Bone marrow (tissue), 2 donors: Measurements from ENCODE around the gene VPS37C.
"Not testable (repeated sequence)": the region's sequence is repeated elsewhere in the genome, so short reads cannot be mapped to it uniquely, and the experiment has no call there.

ENCODE experiments used
- DNase-seq, 2 donors: peaks; one replicate each; lab custom pipeline; 2025; lab: John Stamatoyannopoulos, UW

VPS37C gene

GRCh38 chr11:61174949-61175348, 13.7 kb upstream of the VPS37C start:
- no peak for DNase-seq

DNA sequence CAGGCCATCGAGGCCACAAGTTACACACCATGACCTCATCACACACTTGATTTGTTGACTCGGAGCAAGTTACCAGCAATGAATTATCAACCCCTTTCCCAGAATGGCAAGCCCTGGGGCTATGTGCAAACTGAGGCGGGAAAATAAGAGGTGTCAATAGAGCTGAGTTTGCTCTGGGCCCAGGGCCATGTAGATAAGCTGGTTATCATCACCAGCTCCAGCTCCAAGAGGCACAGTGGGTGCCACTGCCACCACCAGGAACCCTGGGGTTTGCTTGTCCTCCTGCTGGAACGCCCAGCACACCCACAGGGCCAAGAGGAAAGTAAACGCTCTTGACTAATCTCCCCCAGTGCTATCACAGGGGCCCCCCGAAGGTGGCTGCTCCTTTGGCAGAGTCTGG, 13.0 kb upstream of the VPS37C start:
- DNase-seq = no peak

- no peak for DNase-seq
Measured at GRCh38 chr11:61173456-61173855, 12.2 kb upstream of the VPS37C start.

- no peak for DNase-seq
Measured at GRCh38 chr11:61172888-61173287, 11.7 kb upstream of the VPS37C start.

- DNase-seq = no peak
Measured at GRCh38 chr11:61172356-61172755, 11.1 kb upstream of the VPS37C start.

- DNase-seq = no peak
Measured at GRCh38 chr11:61171907-61172306, 10.7 kb upstream of the VPS37C start.

GRCh38 chr11:61170566-61170965, 9.3 kb upstream of the VPS37C start:
- no peak for DNase-seq

- DNase-seq = no peak
Measured at GRCh38 chr11:61168800-61169199, 7.6 kb upstream of the VPS37C start.

DNA sequence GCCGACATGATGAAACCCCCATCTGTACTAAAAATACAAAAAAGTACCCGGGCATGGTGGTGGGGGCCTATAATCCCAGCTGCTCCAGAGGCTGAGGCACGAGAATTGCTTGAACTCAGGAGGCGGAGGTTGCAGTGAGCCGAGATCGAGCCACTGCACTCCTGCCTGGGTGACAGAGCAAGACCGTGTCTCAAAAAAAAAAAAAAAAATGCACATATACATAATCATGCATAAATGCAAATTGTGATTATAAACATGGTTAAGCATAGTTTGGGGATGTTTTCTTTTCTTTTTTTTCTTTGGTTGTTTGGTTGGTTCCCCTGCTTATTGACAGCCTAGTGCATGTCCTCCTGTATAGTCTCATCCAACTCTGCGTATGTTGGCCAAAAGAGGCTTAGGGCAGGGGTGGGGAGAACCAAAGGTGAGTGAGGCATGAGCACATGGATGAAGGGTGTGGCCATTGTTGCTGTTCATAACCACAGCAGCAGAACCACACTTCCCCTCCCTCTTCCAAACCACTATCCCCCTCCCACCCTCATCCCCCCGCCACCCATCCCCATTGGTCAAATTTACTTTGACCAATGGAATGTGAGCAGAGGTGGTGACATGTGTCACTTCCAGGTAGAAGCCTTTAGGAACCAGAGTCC, 6.9 kb upstream of the VPS37C start:
- no peak for DNase-seq

- not testable (repeated sequence) for DNase-seq
Measured at GRCh38 chr11:61166331-61166730, 5.1 kb upstream of the VPS37C start.

- DNase-seq = not testable (repeated sequence)
Measured at GRCh38 chr11:61165785-61166184, 4.6 kb upstream of the VPS37C start.

DNA sequence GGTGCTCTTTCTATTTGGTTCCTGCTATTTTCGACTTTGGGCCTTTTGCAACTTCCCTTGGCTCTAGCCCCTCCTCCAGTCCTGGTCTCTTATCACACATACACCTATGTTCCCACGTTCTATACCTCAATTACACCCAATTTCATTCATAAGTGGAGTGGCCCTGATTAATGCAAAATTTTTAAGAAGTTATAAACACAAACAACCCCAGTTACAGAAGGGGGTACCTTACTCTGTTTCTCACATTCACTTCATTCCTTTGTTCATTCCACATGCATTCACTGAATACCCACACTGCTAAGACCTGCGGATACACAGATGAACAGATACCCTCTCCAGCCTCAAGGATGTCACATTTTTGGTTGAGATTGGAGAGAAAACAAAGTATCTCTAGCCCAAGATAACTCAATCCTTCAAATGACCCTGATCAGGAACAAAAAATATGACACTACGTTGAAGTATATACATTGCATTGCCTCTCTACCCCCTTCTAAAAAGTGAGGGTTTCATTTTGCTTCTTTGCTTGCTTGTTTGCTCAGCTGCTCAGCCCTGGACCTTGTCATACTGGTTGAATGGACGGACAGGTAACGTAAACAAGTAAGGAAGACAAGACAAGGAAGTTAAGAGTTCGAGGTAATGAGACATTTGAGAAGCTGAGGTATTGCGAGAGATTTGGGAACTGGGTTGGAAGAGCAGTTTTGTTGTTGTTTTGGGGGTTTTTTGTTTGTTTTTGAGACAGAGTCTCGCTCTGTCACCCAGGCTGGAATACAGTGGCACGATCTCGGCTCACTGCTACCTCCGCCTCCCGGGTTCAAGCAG, 3.6 kb upstream of the VPS37C start:
- no peak for DNase-seq

DNA sequence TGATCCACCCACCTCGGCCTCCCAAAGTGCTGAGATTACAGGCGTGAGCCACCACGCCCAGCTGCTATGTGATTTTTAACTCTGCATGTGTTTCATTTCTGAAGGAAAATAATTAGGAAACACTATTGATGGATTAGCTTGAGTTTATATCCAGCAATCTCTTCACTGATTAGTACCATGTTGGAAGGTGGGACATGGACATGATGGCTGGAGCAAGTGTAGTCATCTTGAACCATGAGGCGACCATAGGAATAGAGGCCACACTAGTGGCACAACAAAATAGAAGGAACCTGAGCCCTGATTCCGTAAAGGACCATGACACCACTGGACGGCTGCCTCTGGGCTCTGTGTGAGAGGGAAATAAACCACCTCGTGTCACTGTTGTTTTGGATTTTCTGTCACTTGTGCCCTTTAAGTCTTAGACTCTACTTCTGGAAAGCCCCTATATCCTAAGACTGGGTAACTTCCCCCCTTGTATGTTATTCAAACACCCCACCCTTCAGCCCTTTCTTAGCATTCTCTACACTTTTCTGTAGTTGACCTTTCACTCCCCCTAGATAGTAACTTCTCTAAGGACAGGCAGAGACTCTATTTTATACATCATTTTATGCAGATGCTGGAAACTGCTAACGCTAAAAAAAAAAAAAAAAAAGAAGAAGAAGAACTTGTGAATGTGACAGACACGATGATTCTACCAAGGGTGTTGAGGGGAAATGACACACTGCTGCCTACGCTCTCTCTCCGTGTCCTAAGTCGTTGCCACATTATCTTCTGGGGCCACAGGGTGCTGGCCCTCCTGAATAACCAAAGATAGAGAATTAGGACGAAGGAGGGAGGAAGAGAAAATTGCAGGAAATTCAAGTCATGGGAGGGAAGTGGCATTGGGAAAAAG, 2.7 kb upstream of the VPS37C start:
- peak in 1 of 2 donors; percentile 73 for DNase-seq

- no peak for DNase-seq
Measured at GRCh38 chr11:61163021-61163420, 1.8 kb upstream of the VPS37C start.

DNA sequence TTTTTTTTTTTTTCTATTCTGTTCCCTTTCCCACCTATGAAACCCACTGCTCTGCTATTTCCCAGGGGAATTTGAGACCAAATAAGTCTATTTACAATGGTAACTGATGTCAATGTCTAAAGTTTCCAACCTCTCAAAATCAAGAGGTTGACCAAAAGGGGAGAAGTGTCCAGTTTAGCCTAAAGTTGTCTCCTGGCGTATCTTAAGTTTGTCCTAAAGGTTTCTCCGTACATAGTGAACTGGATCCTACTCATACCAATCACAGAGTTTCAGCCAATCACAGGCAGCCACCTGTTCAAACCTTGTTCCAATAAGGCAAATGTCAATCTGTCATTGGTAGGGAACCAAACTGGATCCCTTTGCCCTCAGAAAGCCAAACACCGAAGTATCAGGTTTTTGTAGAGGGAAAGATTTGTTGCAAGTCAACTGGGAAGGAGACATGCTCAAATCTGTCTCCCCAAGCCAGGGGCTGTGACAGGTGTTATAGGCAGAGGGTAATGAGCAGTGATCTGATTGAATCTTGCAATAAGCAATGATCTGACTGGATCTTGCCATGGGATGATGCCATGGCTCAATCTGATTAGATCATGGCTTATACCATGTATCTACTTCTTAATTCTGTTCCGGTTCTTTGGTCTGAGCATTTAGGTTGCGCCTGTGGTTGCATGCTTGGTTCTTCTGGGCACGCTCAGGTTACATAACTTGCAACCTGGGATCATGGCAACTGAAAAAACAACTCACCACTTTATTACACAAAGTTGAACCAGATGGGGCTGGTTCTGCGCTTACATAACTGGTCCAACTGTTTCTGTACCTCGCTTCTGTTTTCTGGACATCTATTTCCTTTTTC, 1.1 kb upstream of the VPS37C start:
- DNase-seq = no peak

GRCh38 chr11:61160487-61161189, 588 bp downstream of the VPS37C start:
- DNase-seq = no peak

DNA sequence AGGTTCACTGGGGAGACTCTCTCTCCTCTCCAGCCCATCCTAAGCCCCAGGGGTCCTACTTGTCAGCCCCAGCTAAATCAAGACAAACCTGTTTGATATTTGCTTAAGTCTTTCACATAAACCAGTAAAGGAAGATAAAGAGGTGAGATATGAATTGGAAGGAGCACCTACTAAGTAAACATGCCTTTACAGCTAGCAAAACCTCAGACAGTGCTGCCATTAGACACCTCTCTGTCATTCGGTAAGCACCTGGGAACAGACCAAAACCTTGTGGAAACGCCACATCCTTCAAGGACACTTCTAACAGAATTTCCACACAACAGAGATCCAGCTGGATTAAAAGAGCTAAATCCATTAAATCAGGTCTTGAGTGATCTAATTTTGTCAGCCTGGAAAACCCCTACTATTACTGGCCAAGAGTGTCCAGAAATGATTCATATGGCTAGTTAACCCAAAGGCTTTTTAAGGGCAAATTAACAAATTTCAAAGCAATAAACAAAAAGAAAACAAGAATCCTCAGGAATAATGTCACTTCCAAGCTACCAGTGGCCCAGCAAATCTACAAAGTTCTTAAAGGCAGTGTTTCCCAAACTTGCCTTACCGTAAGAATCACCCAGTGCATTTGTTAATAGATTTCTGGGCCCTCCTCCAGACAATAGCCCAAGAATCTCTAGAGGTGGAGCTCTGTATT, 2.4 kb downstream of the VPS37C start:
- no peak for DNase-seq

GRCh38 chr11:61157743-61158142, 3.5 kb downstream of the VPS37C start:
- no peak for DNase-seq

GRCh38 chr11:61155741-61156140, 5.5 kb downstream of the VPS37C start:
- no peak for DNase-seq

GRCh38 chr11:61155312-61155711, 5.9 kb downstream of the VPS37C start:
- DNase-seq = no peak
